Measurements from ENCODE around the gene TEX48.

- TF ChIP-seq CTCF (IDR thresholded peaks at IDR 0.05): no peak
- no peak for TF ChIP-seq POLR2AphosphoS5 (IDR thresholded peaks at IDR 0.05)
Observed at GRCh38 chr9:114701988-114702387, 20.0 kb upstream of the TEX48 start.
